UCSD-AML1 (cell line): ENCODE measurements around the gene MYO19.
A peak's percentile ranks its signal among the peaks of the same experiment; 100 is the strongest.
"Not testable (repeated sequence)": the region's sequence is repeated elsewhere in the genome, so short reads cannot be mapped to it uniquely, and the experiment has no call there.

Source experiments
- DNase-seq: peaks from one replicate; lab custom pipeline; 2025; ENCODE audit not compliant: unreplicated experiment; lab: John Stamatoyannopoulos, UW

Gene MYO19

DNA sequence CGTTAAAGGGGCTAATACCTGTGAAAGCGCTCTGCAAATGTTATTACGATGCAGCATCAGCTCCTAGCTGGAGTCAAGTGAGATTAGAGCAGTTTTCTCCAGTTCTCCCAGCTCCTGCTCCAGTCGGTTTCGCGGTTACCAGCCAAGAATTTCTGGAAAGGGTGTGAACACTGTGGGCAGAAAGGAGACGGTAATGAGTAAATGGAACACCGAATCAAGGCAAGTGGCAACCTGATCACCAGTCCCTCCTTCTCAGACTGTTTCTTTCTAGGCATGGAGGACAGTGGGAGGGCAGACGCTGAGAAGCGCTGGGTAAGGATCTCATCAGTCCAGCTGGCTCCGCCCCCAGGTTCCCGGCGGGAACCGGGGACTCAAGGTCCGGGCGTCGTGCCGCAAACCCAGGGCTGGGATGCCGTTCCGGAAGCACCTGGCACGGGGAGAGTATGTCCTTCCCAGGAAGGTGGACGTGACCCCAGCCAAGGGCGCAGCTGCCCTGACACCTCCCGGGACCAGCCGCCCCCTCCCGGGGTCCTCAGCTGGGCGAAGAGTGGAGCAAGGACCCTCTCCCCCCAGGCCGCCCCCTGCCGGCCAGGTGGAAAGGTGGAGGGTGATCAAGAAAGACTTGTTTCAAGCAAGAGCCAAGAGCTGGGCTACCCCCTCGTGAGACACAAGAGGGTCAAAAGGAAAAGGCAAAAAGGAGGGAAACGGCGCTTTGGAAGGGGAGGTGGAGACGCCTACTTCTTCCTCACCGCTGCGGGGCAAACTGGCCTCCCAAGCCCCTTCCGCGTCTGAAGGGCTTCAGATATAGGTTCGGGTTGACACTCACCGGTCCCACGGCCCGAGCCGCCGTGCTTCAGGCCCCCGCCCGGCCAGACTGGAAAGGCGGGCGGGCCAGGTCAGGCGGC lies 481 bp downstream of the MYO19 start:
- peak; percentile 71 for DNase-seq

DNA sequence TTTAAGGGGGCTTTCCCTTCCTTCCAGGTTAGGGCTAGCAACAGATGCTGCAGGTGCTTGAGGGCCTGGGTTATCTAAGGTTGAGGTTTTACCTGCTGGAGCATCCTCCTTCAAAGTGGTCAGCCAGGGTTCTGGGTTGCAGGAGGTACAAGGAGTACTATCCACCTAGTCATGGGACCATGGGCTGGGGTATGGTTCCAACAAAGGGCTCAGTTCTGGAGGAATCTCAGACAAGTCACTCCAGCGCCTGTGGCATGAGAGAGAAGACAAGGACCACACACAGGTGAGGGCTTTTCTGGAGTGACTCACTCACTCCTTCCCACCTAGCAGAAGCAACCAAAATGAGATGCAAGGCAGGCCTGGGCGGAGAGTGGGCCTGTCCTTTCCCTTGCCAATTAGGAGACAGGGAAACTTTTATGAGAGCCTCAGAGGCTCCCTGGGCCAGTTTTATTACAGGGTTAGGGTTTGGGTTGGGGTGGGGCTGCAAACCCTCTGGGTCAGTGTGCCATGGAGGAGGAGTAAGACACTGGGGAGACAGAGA lies 2.2 kb downstream of the MYO19 start:
- no peak for DNase-seq

DNA sequence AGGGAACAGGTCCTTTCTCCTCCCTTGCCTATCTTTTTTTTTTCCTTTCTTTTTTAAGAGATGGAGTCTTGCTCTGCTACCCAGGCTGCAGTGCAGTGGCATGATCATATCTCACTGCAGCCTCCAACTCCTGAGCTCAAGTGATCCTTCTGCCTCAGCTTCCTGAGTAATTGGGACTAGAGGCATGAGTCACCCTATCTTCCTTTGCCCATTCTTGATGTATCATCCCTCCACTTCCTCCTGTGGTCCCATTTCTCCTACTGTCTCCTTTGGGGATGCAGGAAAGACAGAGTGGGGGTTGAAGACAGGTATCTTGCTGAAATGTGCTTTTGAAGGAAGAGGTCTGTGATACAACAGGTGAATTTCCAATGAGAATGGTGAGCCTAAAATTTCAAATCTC lies 5.5 kb downstream of the MYO19 start:
- DNase-seq, result no peak

DNA sequence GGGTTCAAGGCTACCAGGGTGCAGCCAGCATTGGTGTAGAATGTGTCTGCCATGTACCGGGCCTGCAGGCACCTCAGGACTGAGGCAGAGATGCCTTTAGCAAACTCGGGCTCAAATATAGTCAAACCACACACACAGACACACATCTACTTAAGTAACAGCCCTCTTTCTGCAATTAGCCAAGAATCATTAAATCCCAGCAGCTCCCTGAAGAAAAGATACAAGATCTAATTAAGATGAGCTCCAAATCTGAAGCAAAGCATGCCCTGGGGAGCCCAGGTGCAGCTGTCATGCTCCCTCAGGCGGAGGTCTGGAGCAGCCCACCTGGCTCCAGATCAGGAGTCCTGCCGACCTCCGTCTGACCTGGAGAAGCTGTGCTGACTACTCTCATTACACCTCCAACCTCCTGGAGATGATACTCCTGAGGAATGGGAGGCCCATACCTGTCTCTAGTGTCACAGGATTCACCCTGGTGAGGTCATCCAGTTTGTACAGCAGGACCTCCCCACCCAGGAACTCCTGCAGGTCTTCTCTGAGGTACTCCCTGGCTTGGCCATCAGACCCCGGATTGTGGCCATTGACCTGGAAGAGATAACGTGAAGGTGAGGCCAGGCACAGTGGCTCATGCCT lies 6.9 kb downstream of the MYO19 start:
- no peak for DNase-seq

DNA sequence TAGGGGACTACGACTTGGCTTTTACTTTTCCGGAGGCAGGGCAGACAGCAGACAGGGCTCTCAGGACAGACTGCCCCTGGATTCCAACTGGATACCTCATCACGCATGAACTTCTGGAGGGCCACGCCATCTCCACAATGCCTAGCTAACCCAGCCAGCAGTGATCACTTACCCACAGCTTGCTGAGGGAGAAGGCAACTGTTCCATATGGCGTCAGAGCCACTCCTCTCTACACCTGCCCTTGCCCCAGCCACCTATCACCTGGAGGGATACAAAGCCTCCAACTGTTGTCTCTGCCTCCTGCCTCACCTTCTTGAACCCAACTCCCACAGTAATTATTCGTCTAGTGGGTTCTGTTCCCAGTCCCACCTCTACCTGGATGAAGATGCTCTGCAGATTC lies 8.8 kb downstream of the MYO19 start:
- DNase-seq, result no peak

DNA sequence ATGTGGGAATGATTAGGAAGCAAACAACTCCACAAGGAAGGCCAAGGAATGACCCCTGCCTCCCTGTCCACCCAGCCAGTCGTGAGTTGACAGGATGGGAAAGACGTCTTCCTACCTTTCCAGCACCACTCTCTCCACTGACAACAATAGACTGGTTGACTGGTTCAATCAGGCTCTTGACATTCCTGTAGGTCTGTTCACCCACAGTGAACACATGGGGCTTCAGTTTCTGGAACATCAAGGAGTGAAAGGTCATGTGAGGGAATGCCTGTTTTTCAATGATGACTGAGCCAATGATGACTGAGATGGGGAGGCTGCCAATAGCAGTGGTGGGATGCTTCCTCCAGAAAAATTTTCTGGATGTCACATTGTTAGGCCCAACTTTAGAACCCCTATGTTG lies 9.6 kb downstream of the MYO19 start:
- no peak for DNase-seq

DNA sequence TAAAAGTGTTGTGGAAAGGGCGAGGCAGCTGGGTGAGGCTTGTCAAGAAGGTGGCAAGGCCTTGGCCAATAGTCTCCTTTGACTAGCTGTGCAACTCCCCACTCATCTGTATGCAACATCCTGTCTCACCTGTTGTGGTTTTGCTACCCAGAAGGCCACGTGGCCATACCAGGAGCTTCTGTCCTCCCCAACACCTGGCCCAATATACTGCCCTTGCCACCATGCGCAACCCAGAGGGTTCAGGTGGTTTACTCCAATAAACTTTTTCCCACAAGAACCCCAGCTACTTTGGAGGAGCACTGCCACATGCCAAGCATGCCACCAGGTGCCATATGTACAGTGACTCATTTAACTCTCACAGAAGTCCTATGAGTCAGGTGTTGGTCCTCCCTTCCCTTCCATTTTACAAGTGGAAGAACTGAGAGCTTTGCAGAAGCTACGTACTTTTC lies 10.2 kb downstream of the MYO19 start:
- DNase-seq, result no peak

DNA sequence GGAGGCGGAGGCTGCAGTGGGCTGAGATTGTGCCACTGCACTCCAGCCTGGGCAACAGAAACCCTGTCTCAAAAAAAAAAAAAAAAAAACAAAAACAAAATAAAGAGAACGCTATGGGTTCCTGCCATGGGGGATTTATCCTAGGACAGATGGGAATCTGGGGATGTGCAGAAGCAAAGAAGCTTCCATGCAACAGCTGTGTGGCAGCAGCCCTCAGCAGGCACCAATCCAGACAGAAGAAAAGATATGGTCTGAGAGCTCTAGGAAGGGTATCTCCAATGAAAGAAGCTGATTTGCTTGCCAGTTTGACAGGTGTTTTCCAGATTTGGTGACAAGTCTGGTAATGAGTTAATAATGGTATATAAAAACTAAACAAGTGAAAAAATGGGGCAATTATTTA lies 11.6 kb downstream of the MYO19 start:
- no peak for DNase-seq

DNA sequence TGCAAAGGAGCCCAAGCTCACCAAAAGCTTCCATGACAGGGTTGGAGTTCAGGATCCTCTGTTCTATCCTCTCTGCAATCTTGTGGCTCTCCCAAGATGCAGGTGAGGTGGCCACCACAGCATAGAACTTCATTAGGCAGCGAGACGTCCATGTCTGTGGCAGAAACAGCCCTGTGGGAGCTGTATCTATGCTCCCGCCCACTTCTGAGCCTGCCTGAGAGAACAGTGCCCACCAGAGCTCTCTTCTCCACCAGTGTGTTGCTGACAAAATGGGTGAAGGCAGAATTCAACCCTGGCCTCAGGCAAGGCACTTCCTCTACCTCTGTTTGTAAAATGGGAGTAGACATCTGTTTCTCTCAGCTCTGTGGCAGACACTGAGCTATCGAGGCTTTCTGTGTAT lies 18.8 kb downstream of the MYO19 start:
- DNase-seq, result no peak

DNA sequence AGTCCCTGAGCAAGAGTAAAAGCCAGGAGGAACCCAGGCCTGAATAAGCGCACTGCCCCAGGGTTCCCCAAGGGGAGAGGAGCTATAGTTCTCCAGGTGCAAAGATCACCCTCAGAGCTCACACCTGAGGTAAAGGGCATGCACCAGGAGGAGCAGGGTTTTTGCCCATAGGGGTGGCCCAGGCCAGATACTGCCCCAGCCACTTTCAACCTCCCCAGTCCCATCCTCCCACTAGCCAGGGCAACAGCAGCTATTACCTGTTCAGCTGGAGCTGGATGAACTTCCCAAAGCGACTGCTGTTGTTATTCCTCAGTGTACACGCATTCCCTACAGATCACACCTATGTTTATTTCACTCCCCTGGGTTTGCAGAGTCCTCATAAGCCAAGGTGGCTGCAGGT lies 19.8 kb downstream of the MYO19 start:
- no peak for DNase-seq

DNA sequence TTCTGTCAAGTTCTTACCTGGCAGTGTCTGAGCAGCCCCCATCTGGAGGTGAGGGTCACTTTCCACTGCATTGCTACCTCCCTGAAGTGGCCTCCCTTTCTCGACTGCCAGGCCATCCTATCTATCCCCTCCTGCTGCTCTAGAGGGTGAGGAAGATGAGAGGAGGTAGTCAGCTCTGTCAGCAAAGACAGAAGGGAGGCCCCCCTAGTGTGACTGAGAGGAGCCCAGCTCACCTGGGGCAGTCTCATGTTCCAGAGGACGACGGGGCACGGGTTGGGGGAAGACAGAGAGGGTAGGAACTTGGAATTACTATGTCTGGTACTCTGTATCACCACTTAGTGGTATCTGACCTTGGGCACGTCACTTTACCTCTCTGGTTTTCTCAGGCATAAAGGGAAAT lies 22.0 kb downstream of the MYO19 start:
- no peak for DNase-seq

DNA sequence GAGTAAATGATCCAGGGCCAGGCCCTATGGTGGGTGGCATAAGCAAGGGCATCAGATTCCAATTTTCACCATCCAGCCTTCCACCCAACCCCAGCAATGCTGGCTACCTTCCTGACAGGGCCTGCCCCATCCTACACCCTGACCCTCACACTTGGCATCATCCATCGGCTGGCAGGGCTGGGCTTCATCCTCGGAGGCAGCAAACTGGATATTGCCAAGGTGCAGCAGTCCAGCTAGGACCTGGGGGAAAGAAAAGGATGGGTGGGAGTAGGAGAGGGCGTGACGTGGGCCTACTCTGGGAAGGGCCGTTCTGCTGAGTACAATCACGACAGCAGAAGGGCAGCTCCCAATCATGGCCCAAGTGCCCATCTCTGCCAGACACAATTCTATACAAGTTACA lies 23.5 kb downstream of the MYO19 start:
- no peak for DNase-seq

DNA sequence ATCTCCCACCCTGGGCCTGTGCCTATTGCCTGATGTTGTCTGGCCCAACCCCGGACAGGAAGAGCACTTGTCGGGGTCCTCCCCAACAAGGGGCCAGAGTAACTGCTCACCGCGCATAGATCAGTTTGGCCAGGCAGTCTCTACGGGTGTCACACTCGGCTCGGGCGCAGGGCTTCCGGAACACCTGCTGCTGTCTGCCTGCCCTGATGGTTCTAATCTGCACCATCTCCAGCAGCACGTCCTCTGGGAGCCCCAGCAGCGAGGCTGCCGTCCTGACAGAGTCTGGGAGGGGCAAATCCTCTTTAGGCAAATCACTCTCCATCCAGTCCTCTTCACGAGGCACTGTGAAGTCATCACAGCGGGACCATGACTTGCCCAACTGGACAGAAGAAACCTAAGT lies 24.0 kb downstream of the MYO19 start:
- DNase-seq, result no peak

DNA sequence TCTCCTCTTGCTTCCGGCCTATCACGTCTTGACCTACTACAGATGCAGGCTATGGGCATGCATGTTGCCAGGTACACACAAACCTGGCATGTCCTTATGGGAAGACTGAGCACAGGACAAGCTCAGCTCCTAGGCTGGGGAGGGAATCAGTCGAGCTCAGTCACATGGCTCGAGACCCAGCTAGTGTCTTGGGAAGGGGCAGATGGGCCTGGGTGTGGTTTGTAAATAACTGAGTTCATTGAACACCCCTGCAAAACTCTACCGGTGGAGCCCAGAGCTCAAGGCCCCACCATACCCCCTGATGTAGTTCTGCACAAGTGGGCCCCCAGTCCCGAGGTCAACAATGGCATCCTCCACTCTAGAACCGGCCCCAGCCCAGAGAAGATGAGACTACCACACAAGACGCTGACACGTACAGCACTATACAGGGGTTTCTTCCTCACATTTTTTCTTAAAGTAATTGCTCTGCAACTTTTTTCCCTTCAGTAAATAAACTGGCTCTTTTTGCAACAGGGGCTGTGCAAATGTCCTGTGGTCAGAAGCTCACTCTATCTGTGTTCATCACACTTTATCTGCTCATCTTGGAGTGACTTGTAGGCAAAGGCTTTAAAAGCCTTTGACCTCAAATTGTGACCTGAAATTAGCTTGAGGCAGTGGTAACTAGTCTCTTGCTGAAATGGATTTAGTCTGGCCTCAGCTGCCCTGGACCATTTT lies 25.2 kb downstream of the MYO19 start:
- DNase-seq, result no peak

DNA sequence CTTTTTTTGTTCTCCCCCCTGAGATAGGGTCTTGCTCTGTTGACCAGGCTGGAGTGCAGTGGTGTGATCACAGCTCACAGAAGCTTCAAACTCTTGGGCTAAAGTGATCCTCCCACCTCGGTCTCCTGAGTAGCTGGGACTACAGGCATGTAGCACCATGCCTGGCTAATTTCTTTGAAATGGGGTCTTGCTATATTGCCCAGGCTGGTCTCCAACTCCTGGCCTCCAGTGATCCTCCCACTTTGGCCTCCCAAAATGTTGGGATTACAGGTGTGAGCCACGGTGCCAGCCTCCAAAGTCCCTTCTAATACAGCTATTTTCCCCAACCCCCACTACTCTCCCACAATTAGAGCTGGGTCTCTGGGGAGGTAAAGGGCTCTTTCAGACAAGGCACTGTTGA lies 26.2 kb downstream of the MYO19 start:
- DNase-seq, result not testable (repeated sequence)

DNA sequence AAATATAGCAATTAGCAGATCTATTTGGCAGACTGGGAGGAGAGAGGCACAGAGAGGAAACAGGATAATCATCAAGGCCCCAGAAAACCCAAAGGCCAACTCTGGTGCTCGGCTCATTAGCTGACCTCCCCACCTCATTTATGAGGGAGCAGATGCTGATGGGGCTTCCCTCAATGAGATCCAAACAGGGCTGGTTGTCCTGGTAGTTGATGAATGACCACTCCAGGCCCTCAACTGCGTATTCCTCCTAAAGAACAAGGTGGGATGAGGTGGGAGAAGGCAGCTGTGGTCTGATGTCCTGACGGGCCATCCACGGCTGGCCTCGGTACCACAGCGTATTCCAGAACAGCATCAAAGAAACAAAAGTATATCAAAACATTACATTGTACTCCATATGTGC lies 27.4 kb downstream of the MYO19 start:
- no peak for DNase-seq

DNA sequence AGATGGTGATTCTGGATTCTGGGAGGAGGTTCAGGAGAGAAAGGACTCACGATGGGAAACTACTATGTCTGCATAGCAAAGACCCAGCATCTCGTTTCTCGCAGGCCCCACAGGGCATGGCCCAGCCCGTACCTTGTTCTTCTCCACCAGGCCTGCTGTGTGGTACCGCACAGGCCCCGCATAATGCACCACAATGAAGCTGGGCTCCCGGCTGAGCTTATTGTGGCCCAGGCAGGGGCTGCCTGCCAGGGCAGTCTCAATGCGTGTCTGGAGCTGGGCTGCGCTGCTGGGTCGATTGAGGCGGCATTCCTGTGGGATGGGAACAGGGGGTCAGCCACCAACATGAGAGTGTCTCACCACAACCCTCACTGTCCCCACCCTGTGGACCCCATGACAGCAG lies 27.8 kb downstream of the MYO19 start:
- no peak for DNase-seq

DNA sequence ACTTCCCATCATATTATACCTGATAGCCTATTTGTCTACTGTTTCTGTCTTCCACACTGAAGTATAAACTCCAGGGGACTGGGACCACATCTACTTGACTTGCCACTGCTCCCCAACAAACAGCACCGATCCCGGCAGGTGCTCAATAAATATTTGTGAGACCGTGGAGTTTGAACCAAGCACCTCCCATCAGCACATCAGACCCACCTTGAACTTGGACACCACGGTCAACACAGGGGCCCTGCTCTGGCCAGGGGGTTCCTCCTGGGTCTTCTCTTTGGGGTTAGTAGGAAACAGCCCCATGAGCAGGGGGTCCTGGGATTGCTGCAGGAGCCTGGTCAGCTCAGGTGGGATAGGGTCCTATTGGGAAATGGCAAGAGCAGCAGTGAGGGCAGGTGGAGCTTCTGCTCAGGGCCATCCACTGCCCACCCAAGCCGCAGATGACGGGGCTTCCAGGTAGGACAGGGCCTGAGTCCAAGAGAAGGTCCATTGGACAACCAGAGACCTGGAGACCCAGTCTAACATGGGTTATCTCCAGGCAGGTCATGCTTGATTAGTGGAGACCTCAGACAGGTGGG lies 28.3 kb downstream of the MYO19 start:
- no peak for DNase-seq

DNA sequence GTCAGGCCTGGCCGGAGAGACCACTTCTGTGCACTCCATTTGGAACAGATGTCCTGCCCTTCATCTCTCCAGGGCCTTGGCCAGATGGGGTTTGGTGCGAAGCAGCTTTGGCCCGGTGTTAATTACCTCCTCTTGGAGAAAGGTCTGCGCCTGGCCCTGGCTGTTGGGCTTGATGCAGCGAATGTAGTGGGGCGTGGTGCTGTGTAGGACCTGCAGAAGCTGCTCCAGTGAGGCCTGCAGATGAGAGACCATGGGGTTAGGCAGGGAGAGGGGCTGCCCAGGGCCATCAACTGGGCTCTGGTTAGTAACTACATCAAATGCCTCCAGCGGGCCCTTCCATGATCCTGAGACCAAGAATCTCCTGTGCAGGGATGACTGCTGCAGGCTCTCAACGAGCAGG lies 29.5 kb downstream of the MYO19 start:
- DNase-seq, result no peak

DNA sequence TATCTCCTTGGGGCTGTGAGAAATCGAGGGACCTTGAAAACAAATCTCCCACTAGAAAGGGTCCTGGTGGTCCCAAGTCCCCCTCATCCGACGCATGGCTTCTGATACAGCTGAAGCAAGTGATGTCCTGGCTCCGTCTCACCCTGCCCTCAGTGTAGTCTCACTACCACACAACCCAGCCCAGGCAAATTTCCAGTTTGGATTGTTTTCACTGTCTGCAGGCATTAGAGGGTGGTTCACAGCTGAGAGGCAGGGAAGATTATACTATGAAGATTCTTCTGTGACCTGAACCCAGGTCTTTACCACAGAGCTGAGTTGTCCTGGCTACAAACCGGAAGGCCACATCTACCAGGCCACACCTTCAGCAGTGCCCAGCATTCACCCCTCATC lies 30.5 kb downstream of the MYO19 start:
- no peak for DNase-seq

DNA sequence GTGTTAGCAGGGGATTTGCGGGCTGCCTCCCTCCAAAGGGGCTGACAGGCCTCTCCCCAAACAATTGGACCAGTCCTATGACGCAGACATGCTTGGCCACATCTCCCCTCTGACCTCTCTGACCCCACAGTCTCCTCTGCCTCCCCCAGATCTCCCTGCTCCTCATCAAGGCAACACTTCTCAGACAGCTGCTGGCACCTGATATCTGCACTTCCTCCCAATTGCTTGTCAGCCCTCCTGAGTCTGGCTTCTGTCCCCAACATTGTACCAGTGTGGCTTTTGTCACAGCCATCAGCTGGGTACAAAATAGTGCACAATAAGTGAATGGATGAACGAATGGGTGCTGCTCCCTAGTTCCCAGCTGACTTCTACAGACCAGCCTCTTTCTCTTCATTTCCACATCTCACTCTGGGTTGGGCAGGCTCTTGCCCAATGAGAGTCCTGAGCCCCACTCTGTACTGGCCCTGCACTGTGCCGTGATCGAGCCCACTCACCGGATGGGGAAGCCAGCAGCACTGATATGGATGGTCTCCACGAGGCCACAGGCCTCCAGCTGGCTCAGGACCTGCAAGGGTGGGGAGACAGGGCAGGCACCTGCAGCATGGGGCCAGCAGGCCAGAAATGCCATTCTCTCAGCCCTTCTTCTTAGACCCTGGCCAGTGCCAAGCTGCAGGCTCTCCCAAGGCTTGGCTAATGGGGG lies 31.1 kb downstream of the MYO19 start:
- no peak for DNase-seq
